Activated CD8-positive, alpha-beta T cell treated with anti-CD3 and anti-CD28 coated beads, Interleukin-2, amount 10 ng/mL, durations not matched to agents 7 days and 5 days (primary cell): Measurements from ENCODE around the gene FIGNL1. TPM values are rescaled to one million over a fixed set of nuclear protein-coding genes. Genes with fewer than 3 reads are reported as not detected.
"Not testable (repeated sequence)": the region's sequence is repeated elsewhere in the genome, so short reads cannot be mapped to it uniquely, and the experiment has no call there.

Experiments used
- ATAC-seq: fragments of 150-1000 bp; cut with Tn5 transposase; one replicate; pipeline ENCODE4 v1.10.0; 2021; ENCODE audit warnings: moderate library complexity
- CTCF ChIA-PET: fragments of 350-600 bp; sonication (Branson Sonifier 250); formaldehyde crosslinking; loops from one replicate; lab custom pipeline; 2021; ENCODE audit warnings: antibody characterized with exemption; lab: Charles Lee
- POLR2A ChIA-PET: fragments of 350-600 bp; sonication (Branson Sonifier 250); formaldehyde crosslinking; loops from one replicate; lab custom pipeline; 2021; ENCODE audit warnings: antibody characterized with exemption; lab: Charles Lee
- DNase-seq: peaks from one replicate; pipeline ENCODE4 v3.0.0-alpha.2; 2020
- H3K27ac Mint-ChIP-seq: one replicate; pipeline ENCODE4 v1.8.0; 2021; ENCODE audit warnings: mild to moderate bottlenecking, mixed read lengths
- H3K27me3 Mint-ChIP-seq: one replicate; pipeline ENCODE4 v1.8.0; 2021; ENCODE audit warnings: low read depth, mixed read lengths
- H3K36me3 Mint-ChIP-seq: one replicate; pipeline ENCODE4 v1.8.0; 2021; ENCODE audit warnings: low read depth, mixed read lengths
- H3K4me1 Mint-ChIP-seq: one replicate; pipeline ENCODE4 v1.8.0; 2021; ENCODE audit warnings: low read depth, mixed read lengths
- H3K4me3 Mint-ChIP-seq: one replicate; pipeline ENCODE4 v1.8.0; 2021; ENCODE audit warnings: mild to moderate bottlenecking, mixed read lengths
- H3K9me3 Mint-ChIP-seq: one replicate; pipeline ENCODE4 v1.8.0; 2022; ENCODE audit warnings: mixed read lengths; ENCODE audit not compliant: insufficient read depth
- total RNA-seq, 2 experiments: library from RNA; stranded (reverse); gene quantifications; one replicate each; pipeline ENCODE4 v1.2.3, GENCODE V29; 2021

Gene FIGNL1
- total RNA-seq, 2 experiments from 2014 or later, result 40.7 to 41.0 TPM

GRCh38 chr7:50469181-50469580, 19.0 kb upstream of the FIGNL1 start:
- no peak for ATAC-seq
- DNase-seq, result no peak
- H3K4me3 Mint-ChIP-seq, result no peak overlapping the region
- H3K27ac Mint-ChIP-seq, result no peak overlapping the region
- peaks cover 2% of the 10 kb centered on the region for H3K27me3 Mint-ChIP-seq
- H3K36me3 Mint-ChIP-seq, result no peaks in the 10 kb centered on the region
- H3K9me3 Mint-ChIP-seq, result no peaks in the 10 kb centered on the region
- ChIA-PET POLR2A (no interaction called here), CTCF (interaction anchor here (0.9 to 4.7 kb wide), 12 partner anchors 12 to 693 kb away, joined by 3 to 102 read pairs (median 9); no protein-coding TSS in a partner anchor)
- H3K4me1 Mint-ChIP-seq, result peaks cover 10% of the 10 kb centered on the region

GRCh38 chr7:50467817-50468610, 17.9 kb upstream of the FIGNL1 start:
- ATAC-seq (peak; percentile 96), DNase-seq (peak; percentile 88)
- Mint-ChIP-seq H3K4me1 (peaks cover 10% of the 10 kb centered on the region), H3K36me3 (no peaks in the 10 kb centered on the region), H3K4me3 (peak overlapping the region; percentile 47), H3K9me3 (no peaks in the 10 kb centered on the region), H3K27me3 (peaks cover 4% of the 10 kb centered on the region), H3K27ac (peak overlapping the region; percentile 71)
- ChIA-PET CTCF (interaction anchor here (0.6 to 4.7 kb wide), 63 partner anchors 8 to 694 kb away, joined by 3 to 102 read pairs (median 4); partner anchors contain the start of gene FIGNL1), POLR2A (interaction anchor here (0.6 kb wide), 1 partner anchor 163 kb away, joined by 3 read pairs; no protein-coding TSS in a partner anchor)

DNA sequence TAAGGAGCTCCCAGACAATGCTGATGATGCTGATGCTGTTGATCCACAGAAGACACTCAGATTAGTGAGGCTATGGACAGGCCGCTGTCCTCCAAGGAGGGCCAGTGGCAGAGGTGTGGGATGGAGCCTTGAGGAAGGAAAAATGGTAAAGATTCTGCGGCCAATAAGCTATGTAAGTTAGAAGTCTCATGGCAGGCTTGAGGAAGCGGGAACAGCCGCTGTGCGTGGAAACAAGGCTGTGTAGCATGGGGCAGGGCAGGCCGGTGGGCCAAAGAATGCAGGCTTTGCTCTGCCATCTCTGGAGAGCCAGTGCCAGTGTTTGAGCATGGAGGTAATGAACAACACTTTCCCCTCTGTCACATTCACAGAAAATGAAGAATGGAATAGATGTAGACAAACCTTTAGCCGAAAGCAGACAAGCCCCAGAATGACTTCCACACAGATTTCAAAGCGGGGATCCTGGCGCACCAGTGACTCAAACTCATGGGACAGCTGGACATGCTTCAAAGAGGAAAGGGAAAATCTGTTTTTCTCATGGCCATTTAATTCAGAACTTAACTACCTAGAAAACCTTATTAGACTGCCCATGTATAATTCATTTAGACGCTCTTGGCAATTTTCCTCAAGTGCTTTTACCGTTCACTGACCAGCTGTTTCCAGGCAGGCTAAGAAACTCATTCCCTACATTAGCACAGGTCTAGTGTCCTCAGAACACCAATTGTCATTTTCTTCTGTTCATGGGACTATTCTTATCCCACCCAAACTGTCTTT, 16.9 kb upstream of the FIGNL1 start:
- DNase-seq (no peak), ATAC-seq (no peak)
- Mint-ChIP-seq H3K27me3 (peaks cover 4% of the 10 kb centered on the region), H3K9me3 (no peaks in the 10 kb centered on the region), H3K4me1 (peaks cover 10% of the 10 kb centered on the region), H3K4me3 (no peak overlapping the region), H3K36me3 (no peaks in the 10 kb centered on the region), H3K27ac (no peak overlapping the region)
- ChIA-PET POLR2A (no interaction called here), CTCF (interaction anchor here (0.6 to 4.7 kb wide), 37 partner anchors 9 to 695 kb away, joined by 3 to 102 read pairs (median 4); no protein-coding TSS in a partner anchor)

DNA sequence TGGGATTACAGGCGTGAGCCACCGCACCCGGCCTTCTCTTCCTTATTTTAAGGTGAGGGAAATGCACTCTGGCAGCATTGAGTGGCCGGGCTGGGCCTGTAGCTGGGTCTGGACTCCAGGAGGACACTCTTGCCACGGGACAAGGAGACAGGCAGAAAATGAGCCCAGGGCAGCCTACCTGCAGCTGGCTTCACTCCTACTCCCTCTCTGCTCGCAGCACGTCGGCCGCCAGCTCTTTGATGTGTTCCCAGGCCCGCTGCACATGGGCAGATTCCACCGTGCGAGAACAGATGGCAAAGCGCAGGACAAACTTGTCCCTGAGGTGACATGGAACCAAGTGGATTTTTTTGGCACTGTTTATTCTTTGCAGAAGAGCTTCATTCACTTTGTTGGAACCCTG, 12.9 kb upstream of the FIGNL1 start:
- Mint-ChIP-seq H3K27ac (no peak overlapping the region), H3K27me3 (peaks cover 6% of the 10 kb centered on the region)

DNA sequence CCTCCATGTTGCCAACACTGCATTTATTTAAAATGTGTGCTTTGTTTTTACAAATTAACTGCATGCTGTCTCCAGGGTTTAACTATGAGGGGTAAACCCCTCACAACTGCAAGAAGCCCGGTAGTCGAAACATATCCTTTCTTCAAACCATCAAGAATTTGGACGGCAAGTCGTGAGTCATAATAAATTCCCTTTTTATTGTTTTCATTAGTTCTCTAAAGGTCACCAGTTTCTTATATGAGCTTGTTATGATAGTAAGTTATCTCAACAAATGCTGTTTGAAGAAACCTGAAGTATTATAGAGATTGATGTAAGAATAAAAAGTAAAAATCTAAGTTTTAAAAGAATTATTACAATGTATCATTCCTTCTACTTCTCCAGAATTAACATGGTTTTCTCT, 12.2 kb upstream of the FIGNL1 start:
- peaks cover 8% of the 10 kb centered on the region for H3K27me3 Mint-ChIP-seq
- DNase-seq, result no peak
- H3K4me1 Mint-ChIP-seq, result peaks cover 1% of the 10 kb centered on the region
- no peak for ATAC-seq
- no peak overlapping the region for H3K27ac Mint-ChIP-seq
- no peaks in the 10 kb centered on the region for H3K36me3 Mint-ChIP-seq
- ChIA-PET POLR2A (interaction anchor here (0.9 kb wide), 1 partner anchor 13 kb away, joined by 3 read pairs; no protein-coding TSS in a partner anchor), CTCF (interaction anchor here (2.0 kb wide), 1 partner anchor 370 kb away, joined by 5 read pairs; no protein-coding TSS in a partner anchor)
- H3K9me3 Mint-ChIP-seq, result no peaks in the 10 kb centered on the region
- no peak overlapping the region for H3K4me3 Mint-ChIP-seq

More for the DNA sequence above, 12.9 kb upstream of the FIGNL1 start:
- DNase-seq (no peak), ATAC-seq (no peak)
- H3K9me3 Mint-ChIP-seq, result no peaks in the 10 kb centered on the region
- H3K36me3 Mint-ChIP-seq, result no peaks in the 10 kb centered on the region
- ChIA-PET CTCF (interaction anchor here (0.5 to 2.0 kb wide), 2 partner anchors 12 to 370 kb away, joined by 3 to 5 read pairs; partner anchors contain the start of gene FIGNL1), POLR2A (no interaction called here)
- no peak overlapping the region for H3K4me3 Mint-ChIP-seq
- peaks cover 8% of the 10 kb centered on the region for H3K4me1 Mint-ChIP-seq

DNA sequence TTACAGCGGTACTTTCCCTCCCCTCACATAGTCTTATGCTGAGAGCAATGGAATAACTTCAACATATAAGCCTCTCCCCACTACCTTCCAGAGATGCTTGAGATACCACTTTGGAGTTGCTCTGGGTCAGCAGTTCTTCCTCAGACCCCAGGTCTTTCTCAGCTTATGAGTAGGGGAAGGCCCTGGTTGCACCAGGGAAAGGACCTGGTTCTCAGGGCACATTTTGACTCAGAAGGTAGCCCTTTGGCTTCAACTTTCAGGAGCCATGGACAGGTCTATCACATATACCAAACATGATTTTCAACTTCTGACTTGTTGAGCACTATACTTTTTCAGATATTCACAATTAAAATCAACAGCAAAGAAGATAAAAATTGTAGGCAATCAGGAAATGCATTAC, 11.5 kb upstream of the FIGNL1 start:
- no peaks in the 10 kb centered on the region for H3K9me3 Mint-ChIP-seq
- ATAC-seq (no peak), DNase-seq (no peak)
- peaks cover 12% of the 10 kb centered on the region for H3K27me3 Mint-ChIP-seq
- H3K36me3 Mint-ChIP-seq, result no peaks in the 10 kb centered on the region
- H3K27ac Mint-ChIP-seq, result no peak overlapping the region
- CTCF ChIA-PET, result no interaction called here
- H3K4me1 Mint-ChIP-seq, result no peaks in the 10 kb centered on the region
- POLR2A ChIA-PET, result no interaction called here
- H3K4me3 Mint-ChIP-seq, result no peak overlapping the region

- DNase-seq, POLR2A ChIA-PET, CTCF ChIA-PET: not testable (repeated sequence)
Observed at GRCh38 chr7:50459183-50459582, 9.0 kb upstream of the FIGNL1 start.

DNA sequence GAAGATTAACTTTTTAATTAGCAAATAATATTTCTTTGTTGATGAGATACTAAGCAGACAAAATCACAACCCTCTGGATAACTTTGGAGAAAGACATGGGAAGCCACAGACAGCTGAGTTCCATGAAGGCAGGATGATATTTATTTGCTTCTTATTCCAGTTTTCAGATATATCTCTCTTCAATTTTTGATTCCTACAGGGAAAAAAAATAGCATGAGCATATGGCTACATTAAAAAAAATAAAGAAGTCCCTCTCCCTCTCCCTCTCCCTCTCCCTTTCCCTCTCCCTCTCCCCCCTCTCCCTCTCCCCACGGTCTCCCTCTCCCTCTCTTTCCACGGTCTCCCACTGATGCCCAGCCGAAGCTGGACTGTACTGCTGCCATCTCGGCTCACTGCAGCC, 8.5 kb upstream of the FIGNL1 start:
- H3K4me1 Mint-ChIP-seq, H3K36me3 Mint-ChIP-seq, H3K27ac Mint-ChIP-seq, ATAC-seq, POLR2A ChIA-PET, H3K4me3 Mint-ChIP-seq, CTCF ChIA-PET, H3K9me3 Mint-ChIP-seq, DNase-seq: not testable (repeated sequence)
- H3K27me3 Mint-ChIP-seq, result peaks cover 19% of the 10 kb centered on the region

More at GRCh38 chr7:50459183-50459582, 9.0 kb upstream of the FIGNL1 start:
- not testable (repeated sequence) for ATAC-seq, H3K4me1 Mint-ChIP-seq, H3K36me3 Mint-ChIP-seq, H3K4me3 Mint-ChIP-seq, H3K27ac Mint-ChIP-seq, H3K9me3 Mint-ChIP-seq
- peaks cover 18% of the 10 kb centered on the region for H3K27me3 Mint-ChIP-seq

- POLR2A ChIA-PET, result no interaction called here
- no peaks in the 10 kb centered on the region for H3K4me1 Mint-ChIP-seq
- no peak overlapping the region for H3K4me3 Mint-ChIP-seq
- no peaks in the 10 kb centered on the region for H3K9me3 Mint-ChIP-seq
- ATAC-seq, result no peak
- peaks cover 20% of the 10 kb centered on the region for H3K27me3 Mint-ChIP-seq
- CTCF ChIA-PET, result interaction anchor here (0.7 to 1.6 kb wide), 2 partner anchors 10 to 12 kb away, joined by 3 to 4 read pairs; no protein-coding TSS in a partner anchor
- H3K36me3 Mint-ChIP-seq, result no peaks in the 10 kb centered on the region
- H3K27ac Mint-ChIP-seq, result no peak overlapping the region
- DNase-seq, result no peak
Observed at GRCh38 chr7:50456371-50457123, 6.4 kb upstream of the FIGNL1 start.

DNA sequence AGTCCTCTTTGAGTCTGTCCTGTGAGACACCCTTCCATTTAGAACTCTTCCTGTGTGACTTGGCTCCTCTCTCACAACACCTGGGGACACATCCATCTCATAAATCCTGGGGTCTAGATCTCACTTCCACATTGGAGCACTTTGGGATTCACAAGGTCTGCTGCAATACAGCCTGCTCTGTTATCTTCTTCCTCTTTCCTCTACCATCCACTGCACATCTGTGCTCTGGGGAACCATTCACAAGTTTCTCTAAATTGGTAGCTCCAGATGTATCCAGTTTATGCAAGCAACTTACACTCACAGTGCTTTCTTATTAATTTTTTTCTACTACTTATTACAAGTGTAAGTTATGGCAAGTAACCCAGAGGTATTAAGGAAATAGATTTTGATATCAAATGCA, 5.5 kb upstream of the FIGNL1 start:
- DNase-seq (no peak), ATAC-seq (no peak)
- H3K9me3 Mint-ChIP-seq, result no peaks in the 10 kb centered on the region
- no peak overlapping the region for H3K27ac Mint-ChIP-seq
- no peak overlapping the region for H3K4me3 Mint-ChIP-seq
- peaks cover 9% of the 10 kb centered on the region for H3K4me1 Mint-ChIP-seq
- no peaks in the 10 kb centered on the region for H3K36me3 Mint-ChIP-seq
- POLR2A ChIA-PET, result no interaction called here
- peaks cover 18% of the 10 kb centered on the region for H3K27me3 Mint-ChIP-seq
- CTCF ChIA-PET, result interaction anchor here (1.0 to 1.5 kb wide), 2 partner anchors 13 to 363 kb away, joined by 3 to 6 read pairs; no protein-coding TSS in a partner anchor

DNA sequence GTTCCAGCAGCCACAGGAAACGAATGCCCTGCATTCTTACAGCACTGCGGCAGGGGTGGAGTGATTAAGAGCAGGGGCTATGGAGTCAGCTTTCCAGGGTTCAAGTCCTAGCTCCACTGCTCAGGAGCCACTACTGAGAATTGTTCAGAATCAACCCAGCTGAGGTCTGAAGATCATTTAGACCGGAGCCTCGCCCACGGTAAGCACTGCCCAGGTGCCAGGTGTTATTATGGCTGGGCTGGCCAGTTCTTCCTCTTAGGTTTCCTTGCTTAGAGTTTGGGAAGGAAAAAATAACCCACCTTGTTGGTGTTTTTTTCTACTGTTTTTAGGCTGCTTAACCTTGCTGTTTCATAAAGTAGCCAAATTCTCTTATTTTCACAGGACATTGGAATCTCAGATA, 4.8 kb upstream of the FIGNL1 start:
- POLR2A ChIA-PET, result no interaction called here
- Mint-ChIP-seq H3K36me3 (no peaks in the 10 kb centered on the region), H3K27me3 (peaks cover 18% of the 10 kb centered on the region), H3K27ac (no peak overlapping the region), H3K4me1 (peaks cover 13% of the 10 kb centered on the region), H3K4me3 (no peak overlapping the region), H3K9me3 (no peaks in the 10 kb centered on the region)
- DNase-seq, result no peak
- no peak for ATAC-seq
- CTCF ChIA-PET, result interaction anchor here (1.0 to 1.5 kb wide), 2 partner anchors 13 to 362 kb away, joined by 3 to 6 read pairs; no protein-coding TSS in a partner anchor
